Neural cell (in vitro differentiated cells): ENCODE measurements around the gene PROX2. TPM values are rescaled to one million over a fixed set of nuclear protein-coding genes. Genes with fewer than 3 reads are reported as not detected.

Experiments used
- H2AFZ ChIP-seq: fragments of 200-600, 300-800 bp; sonication (generic), shearing (Covaris generic); 2 replicates; pipeline ENCODE4 v1.6.0; 2014; ENCODE audit warnings: low read depth, mild to moderate bottlenecking, antibody characterized with exemption, low read length, moderate library complexity
- H3F3A ChIP-seq: fragments of 200-600 bp; shearing (Covaris generic); 2 replicates; pipeline ENCODE4 v1.6.1; 2016; ENCODE audit warnings: mild to moderate bottlenecking, moderate library complexity, mixed read lengths, antibody characterized with exemption, low read length; ENCODE audit not compliant: insufficient read depth, poor library complexity, severe bottlenecking
- H3K27ac ChIP-seq: fragments of 200-600, 300-800 bp; sonication (generic), shearing (Covaris generic); 2 replicates; pipeline ENCODE4 v1.5.1; 2014; ENCODE audit warnings: mild to moderate bottlenecking, low read length, moderate library complexity
- H3K27me3 ChIP-seq: fragments of 300-800, 200-600 bp; sonication (generic), shearing (Covaris generic); 2 replicates; pipeline ENCODE4 v1.6.0; 2014; ENCODE audit warnings: mild to moderate bottlenecking, low read depth, low read length, moderate library complexity; ENCODE audit not compliant: insufficient read depth
- H3K36me3 ChIP-seq: fragments of 300-800, 200-600 bp; sonication (generic), shearing (Covaris generic); 2 replicates; pipeline ENCODE4 v1.5.1; 2014; ENCODE audit warnings: mild to moderate bottlenecking, antibody characterized with exemption, low read length, moderate library complexity; ENCODE audit not compliant: insufficient read depth
- H3K4me2 ChIP-seq: fragments of 300-800, 200-600 bp; sonication (generic), shearing (Covaris generic); 2 replicates; pipeline ENCODE4 v1.6.0; 2014; ENCODE audit warnings: mild to moderate bottlenecking, low read length
- H3K4me3 ChIP-seq: fragments of 300-800, 200-600 bp; sonication (generic), shearing (Covaris generic); 2 replicates; pipeline ENCODE4 v1.5.1; 2014; ENCODE audit warnings: mild to moderate bottlenecking, low read length, moderate library complexity
- H3K79me2 ChIP-seq: fragments of 200-600 bp; shearing (Covaris generic); replicated peaks from 2 replicates; pipeline ENCODE4 v1.6.0; 2014; ENCODE audit warnings: mild to moderate bottlenecking, low read length, moderate library complexity; ENCODE audit not compliant: insufficient read depth
- H3K9ac ChIP-seq: fragments of 300-800, 200-600 bp; sonication (generic), shearing (Covaris generic); 2 replicates; pipeline ENCODE4 v1.6.1; 2016; ENCODE audit warnings: mild to moderate bottlenecking, low read length, mixed read lengths
- H3K9me2 ChIP-seq: fragments of 200-600 bp; shearing (Covaris generic); 2 replicates; pipeline ENCODE4 v1.6.1; 2016; ENCODE audit warnings: mild to moderate bottlenecking, low read length, mixed read lengths; ENCODE audit not compliant: insufficient read depth
- H3K9me3 ChIP-seq: fragments of 200-600, 300-800 bp; sonication (generic), shearing (Covaris generic); 2 replicates; pipeline ENCODE4 v1.6.1; 2016; ENCODE audit warnings: mild to moderate bottlenecking, mixed run types, low read length, moderate library complexity, mixed read lengths
- H4K20me1 ChIP-seq: fragments of 200-600 bp; shearing (Covaris generic); 2 replicates; pipeline ENCODE4 v1.6.1; 2016; ENCODE audit warnings: mild to moderate bottlenecking, mixed run types; ENCODE audit not compliant: insufficient read depth
- CTCF ChIP-seq: fragments of 450-650 bp; IDR thresholded peaks from 2 replicates; pipeline ENCODE4 v1.5.1; 2014; ENCODE audit warnings: antibody characterized with exemption, mild to moderate bottlenecking, moderate library complexity; ENCODE audit not compliant: poor library complexity, severe bottlenecking
- EP300 ChIP-seq: fragments of 450-650 bp; conservative IDR thresholded peaks from 2 replicates; pipeline ENCODE4 v1.6.1; 2014; ENCODE audit warnings: antibody characterized with exemption, mild to moderate bottlenecking, moderate library complexity; ENCODE audit not compliant: poor library complexity, severe bottlenecking
- EZH2 ChIP-seq: fragments of 200-600, 300-800 bp; shearing (Covaris generic), sonication (generic); IDR thresholded peaks from 2 replicates; pipeline ENCODE4 v1.6.1; 2014; ENCODE audit warnings: antibody characterized with exemption, low read length, borderline replicate concordance, mild to moderate bottlenecking; ENCODE audit not compliant: insufficient read depth, poor library complexity, severe bottlenecking
- MXI1 ChIP-seq: fragments of 450-650 bp; conservative IDR thresholded peaks from 2 replicates; pipeline ENCODE4 v1.6.1; 2014; ENCODE audit warnings: antibody characterized with exemption, mild to moderate bottlenecking; ENCODE audit not compliant: poor library complexity, severe bottlenecking
- POLR2AphosphoS5 ChIP-seq: IDR thresholded peaks from 2 replicates; pipeline ENCODE4 v1.6.1; 2012
- RAD21 ChIP-seq: fragments of 450-650 bp; conservative IDR thresholded peaks from 2 replicates; pipeline ENCODE4 v1.6.1; 2014; ENCODE audit warnings: antibody characterized with exemption, mild to moderate bottlenecking, moderate library complexity
- REST ChIP-seq: IDR thresholded peaks from 2 replicates; pipeline ENCODE4 v1.6.1; 2012; ENCODE audit warnings: borderline replicate concordance
- SMC3 ChIP-seq: fragments of 450-650 bp; conservative IDR thresholded peaks from 2 replicates; pipeline ENCODE4 v1.6.1; 2014; ENCODE audit warnings: antibody characterized with exemption, mild to moderate bottlenecking, moderate library complexity; ENCODE audit not compliant: poor library complexity
- TAF1 ChIP-seq: IDR thresholded peaks from 2 replicates; pipeline ENCODE4 v1.6.1; 2012; ENCODE audit warnings: low read depth
- polyA plus RNA-seq: library from polyadenylated mRNA; depleted of rRNA; stranded (reverse); fragments of >200 nt; gene quantifications from 2 replicates; pipeline ENCODE4 v1.2.3, GENCODE V29; 2014

PROX2 gene
- polyA plus RNA-seq, 1 donor from 2014 or later, result not detected

- H4K20me1 ChIP-seq, result no peaks in the 10 kb centered on the region
- no peaks in the 10 kb centered on the region for H3K9me2 ChIP-seq
- H2AFZ ChIP-seq, result no peak overlapping the region
- H3K79me2 ChIP-seq, result no peaks in the 10 kb centered on the region
- no peak overlapping the region for H3K27ac ChIP-seq
- H3K9ac ChIP-seq, result no peak overlapping the region
- no peaks in the 10 kb centered on the region for H3F3A ChIP-seq
- H3K4me2 ChIP-seq, result no peak overlapping the region
- H3K4me3 ChIP-seq, result no peak overlapping the region
- no peaks in the 10 kb centered on the region for H3K9me3 ChIP-seq
- no peaks in the 10 kb centered on the region for H3K36me3 ChIP-seq
- TF ChIP-seq TAF1 (no peak), MXI1 (no peak), CTCF (no peak), SMC3 (no peak), RAD21 (no peak), EP300 (no peak), POLR2AphosphoS5 (no peak), REST (no peak), EZH2 (no peak)
- H3K27me3 ChIP-seq, result no peaks in the 10 kb centered on the region
Observed at GRCh38 chr14:74863274-74863673, 12.7 kb downstream of the PROX2 start.

GRCh38 chr14:74861734-74862090 is 14.2 kb downstream of the PROX2 start:
- Histone ChIP-seq H3K36me3 (no peaks in the 10 kb centered on the region), H3K27ac (no peak overlapping the region)
- TF ChIP-seq CTCF, result no peak
- no peak for TF ChIP-seq TAF1
- no peak for TF ChIP-seq EZH2
- no peak for TF ChIP-seq POLR2AphosphoS5
- TF ChIP-seq SMC3, result no peak
- TF ChIP-seq REST, result no peak

More at GRCh38 chr14:74861734-74862090, 14.2 kb downstream of the PROX2 start:
- H3F3A ChIP-seq, result no peaks in the 10 kb centered on the region
- no peak overlapping the region for H3K9ac ChIP-seq
- no peaks in the 10 kb centered on the region for H3K27me3 ChIP-seq
- H3K4me3 ChIP-seq, result no peak overlapping the region
- H2AFZ ChIP-seq, result no peak overlapping the region
- H3K9me2 ChIP-seq, result no peaks in the 10 kb centered on the region
- H3K79me2 ChIP-seq, result no peaks in the 10 kb centered on the region
- H3K4me2 ChIP-seq, result no peak overlapping the region
- no peaks in the 10 kb centered on the region for H4K20me1 ChIP-seq
- no peaks in the 10 kb centered on the region for H3K9me3 ChIP-seq
